ENCODE results near the gene PDE7B.

PDE7B gene

DNA sequence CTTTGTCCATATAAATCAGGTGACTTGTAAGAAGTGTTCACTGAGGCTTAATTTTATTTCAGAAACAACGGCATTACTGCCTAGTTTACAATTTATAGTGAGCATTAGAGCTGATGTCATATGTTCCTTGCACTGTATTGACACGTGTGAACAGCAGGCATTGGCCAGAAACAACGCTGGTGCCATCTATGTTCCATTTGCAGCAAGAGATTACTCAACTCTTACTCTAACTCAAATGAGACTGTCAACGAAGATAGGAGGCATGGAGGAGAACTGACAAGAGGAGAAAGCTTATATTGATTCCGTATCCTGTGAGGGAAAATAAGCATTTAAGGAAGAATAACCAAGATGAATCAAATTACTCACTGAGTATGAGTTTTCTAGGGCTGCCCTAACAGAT is 350.2 kb downstream of the PDE7B start:
- Histone ChIP-seq H3K27ac (no peak overlapping the region), H3K4me3 (no peak overlapping the region)
- TF ChIP-seq, protein P1, sequence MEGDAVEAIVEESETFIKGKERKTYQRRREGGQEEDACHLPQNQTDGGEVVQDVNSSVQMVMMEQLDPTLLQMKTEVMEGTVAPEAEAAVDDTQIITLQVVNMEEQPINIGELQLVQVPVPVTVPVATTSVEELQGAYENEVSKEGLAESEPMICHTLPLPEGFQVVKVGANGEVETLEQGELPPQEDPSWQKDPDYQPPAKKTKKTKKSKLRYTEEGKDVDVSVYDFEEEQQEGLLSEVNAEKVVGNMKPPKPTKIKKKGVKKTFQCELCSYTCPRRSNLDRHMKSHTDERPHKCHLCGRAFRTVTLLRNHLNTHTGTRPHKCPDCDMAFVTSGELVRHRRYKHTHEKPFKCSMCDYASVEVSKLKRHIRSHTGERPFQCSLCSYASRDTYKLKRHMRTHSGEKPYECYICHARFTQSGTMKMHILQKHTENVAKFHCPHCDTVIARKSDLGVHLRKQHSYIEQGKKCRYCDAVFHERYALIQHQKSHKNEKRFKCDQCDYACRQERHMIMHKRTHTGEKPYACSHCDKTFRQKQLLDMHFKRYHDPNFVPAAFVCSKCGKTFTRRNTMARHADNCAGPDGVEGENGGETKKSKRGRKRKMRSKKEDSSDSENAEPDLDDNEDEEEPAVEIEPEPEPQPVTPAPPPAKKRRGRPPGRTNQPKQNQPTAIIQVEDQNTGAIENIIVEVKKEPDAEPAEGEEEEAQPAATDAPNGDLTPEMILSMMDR (IDR thresholded peaks at IDR 0.05): no peak
- DNase-seq (ENCODE audit: low spot score): no peak

DNA sequence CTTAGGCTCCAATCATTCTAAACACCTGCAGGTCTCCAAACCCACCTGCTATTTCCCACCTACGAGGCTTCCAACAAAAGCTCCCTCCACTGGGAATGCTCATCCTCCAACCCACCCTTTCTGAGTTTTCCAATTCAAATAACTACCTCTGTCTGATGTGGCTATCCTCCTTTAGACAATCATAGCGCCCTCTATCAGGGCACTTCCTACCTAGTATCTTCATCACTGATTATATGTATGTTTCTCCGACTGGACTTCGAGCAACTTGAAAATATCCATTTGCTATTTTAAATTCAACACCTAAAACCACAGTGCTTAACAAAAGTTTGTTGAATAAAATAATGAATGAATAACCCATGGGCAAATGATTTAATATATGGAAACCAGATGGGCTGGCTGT is 357.3 kb downstream of the PDE7B start:
- Histone ChIP-seq H3K27ac (no peak overlapping the region), H3K4me3 (no peak overlapping the region)
- DNase-seq (ENCODE audit: low spot score): no peak
- TF ChIP-seq, protein P1 (IDR thresholded peaks at IDR 0.05): no peak

DNA sequence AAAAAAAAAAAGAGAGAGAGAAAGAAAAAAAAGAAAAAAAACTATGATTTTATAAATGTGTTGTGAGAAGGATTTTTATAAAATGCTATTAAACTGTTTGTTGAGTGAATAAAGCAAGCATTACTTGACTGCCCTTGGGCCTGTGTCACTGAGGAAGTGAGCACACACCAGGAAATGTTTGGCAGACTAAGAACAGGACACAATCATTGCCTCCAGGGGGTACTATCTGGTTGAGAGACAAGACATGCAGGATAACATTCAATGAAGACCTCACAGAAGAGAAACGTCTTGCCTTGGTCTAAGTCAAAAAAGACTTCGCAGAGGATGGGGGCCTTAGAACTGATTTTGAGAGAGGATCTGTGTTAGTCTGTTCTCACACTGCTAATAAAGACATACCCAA is 358.0 kb downstream of the PDE7B start:
- no peak overlapping the region for H3K4me3 ChIP-seq
- no peak overlapping the region for H3K27ac ChIP-seq
- TF ChIP-seq, protein P1 (IDR thresholded peaks at IDR 0.05): no peak
- DNase-seq (ENCODE audit: low spot score): no peak

DNA sequence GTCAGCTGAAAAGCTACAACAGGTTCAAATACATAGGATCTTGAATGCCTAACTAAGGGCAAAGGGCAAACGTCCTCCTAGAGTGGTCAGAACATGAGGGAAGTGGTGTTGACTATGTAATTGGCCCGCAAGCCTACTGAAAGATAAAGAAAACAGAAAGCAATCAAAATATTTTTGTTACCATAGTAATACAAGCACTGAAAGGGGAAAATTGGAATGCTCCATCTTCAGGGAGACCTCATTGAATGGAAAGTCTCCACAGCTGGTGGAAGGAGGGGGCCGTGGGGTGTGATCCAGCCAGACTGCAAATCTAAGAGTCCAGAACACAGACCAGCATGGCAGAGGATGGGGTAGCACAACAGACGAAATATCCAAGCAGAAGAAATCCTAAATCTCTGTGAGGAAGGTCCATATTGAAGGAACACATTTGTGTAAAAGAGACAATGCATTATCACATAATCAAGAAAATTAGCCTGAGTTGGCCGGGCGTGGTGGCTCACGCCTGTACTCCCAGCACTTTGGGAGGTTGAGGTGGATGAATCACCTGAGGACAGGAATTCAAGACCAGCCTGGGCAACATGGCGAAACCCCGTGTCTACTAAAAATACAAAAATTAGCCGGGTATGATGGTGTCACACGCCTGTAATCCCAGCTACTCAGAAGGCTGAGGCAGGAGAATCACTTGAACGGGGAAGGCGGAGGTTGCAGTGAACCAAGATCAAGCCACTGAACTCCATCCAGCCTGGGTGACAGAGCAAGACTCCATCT is 359.1 kb downstream of the PDE7B start:
- TF ChIP-seq, protein P1 (IDR thresholded peaks at IDR 0.05): no peak
- Histone ChIP-seq H3K4me3 (no peak overlapping the region), H3K27ac (no peak overlapping the region)
- no peak for DNase-seq (ENCODE audit: low spot score)

DNA sequence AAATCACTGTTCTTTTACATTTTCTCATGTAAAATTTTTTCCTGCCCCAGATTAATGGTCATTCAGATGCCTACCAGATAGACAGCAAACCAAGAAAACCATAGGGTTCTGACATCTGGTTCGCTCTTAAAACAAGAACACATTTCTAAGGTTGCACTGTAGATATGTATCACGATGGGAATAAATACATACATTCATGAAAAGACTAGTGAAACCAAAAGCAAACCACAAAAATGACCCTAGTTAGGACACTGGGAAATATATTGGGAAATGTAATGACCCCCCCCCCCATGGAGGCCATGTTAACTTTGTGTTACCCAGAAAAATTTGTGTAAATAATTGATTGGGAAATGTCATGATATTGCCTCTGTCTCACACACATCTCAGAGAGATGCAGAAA is 361.1 kb downstream of the PDE7B start:
- DNase-seq (ENCODE audit: low spot score): no peak
- Histone ChIP-seq H3K27ac (no peak overlapping the region), H3K4me3 (no peak overlapping the region)
- TF ChIP-seq, protein P1 (IDR thresholded peaks at IDR 0.05): no peak

DNA sequence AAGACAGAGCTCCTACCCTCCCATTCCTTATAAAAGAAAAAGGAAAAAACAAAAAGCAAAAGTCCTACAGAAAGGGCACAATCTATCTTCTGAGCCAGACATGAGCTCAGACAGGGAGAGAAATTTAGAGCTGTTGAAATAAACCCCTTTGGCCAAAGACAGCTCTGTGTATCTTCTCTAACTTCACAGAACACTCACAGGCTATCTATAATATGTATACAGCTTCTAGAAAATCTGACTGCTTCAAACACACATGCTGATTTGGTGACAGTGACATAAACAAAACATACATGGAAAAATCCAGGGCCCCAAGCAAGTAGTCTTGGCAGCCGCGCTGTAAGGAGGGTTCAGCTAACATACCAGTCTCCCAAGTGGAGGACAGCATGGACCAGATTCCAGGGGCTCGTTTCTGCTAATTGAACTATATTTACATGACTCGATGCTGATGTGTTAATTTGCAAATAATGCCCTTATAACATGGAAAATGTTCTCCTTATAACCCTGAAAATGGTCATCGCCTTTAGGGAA is 361.6 kb downstream of the PDE7B start:
- H3K27ac ChIP-seq: no peak overlapping the region
- no peak for DNase-seq (ENCODE audit: low spot score)
- TF ChIP-seq, protein P1 (IDR thresholded peaks at IDR 0.05): no peak
- no peak overlapping the region for H3K4me3 ChIP-seq

DNA sequence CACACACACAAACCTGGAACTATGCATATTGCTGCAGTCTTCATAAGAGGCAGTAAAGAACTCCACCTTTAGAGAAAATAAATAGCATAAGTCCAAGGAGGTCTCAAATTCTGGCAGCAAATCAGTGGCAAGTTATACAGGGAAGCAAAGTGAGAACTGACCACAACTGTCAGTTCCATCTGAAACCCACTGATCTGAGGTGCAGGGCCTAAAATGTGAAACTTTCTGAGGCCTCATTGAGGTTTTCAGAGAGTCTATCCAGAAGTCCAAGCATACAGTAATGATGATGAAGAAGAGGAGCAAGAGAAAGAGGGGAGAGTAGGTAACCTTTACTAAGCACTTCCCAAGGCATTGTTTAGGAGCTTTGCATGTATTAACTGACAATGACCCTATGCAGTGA is 362.4 kb downstream of the PDE7B start:
- TF ChIP-seq, protein P1 (IDR thresholded peaks at IDR 0.05): no peak
- no peak overlapping the region for H3K27ac ChIP-seq
- no peak for DNase-seq (ENCODE audit: low spot score)
- no peak overlapping the region for H3K4me3 ChIP-seq
